GM21526 (cell line): ENCODE measurements around the gene KIF26B.

ENCODE experiments used
- ATAC-seq: cut with Tn5 transposase; IDR thresholded peaks from one replicate; pipeline ENCODE4 v1.9.1; 2021; ENCODE audit warnings: moderate library complexity; ENCODE audit not compliant: unreplicated experiment, low FRiP score

Gene KIF26B

GRCh38 chr1:245205864-245206263 is 51.1 kb downstream of the KIF26B start:
- ATAC-seq, result no peak

GRCh38 chr1:245207056-245207638 is 52.4 kb downstream of the KIF26B start:
- no peak for ATAC-seq

GRCh38 chr1:245207801-245208200 is 53.0 kb downstream of the KIF26B start:
- no peak for ATAC-seq

GRCh38 chr1:245209658-245210435 is 55.1 kb downstream of the KIF26B start:
- ATAC-seq, result no peak

- ATAC-seq, result no peak
Observed at GRCh38 chr1:245211035-245211749, 56.4 kb downstream of the KIF26B start.

GRCh38 chr1:245211761-245212160 is 57.0 kb downstream of the KIF26B start:
- ATAC-seq, result no peak

GRCh38 chr1:245212221-245212710 is 57.5 kb downstream of the KIF26B start:
- no peak for ATAC-seq

- no peak for ATAC-seq
Observed at GRCh38 chr1:245213066-245213831, 58.5 kb downstream of the KIF26B start.

- ATAC-seq, result no peak
Observed at GRCh38 chr1:245215071-245215470, 60.3 kb downstream of the KIF26B start.

- no peak for ATAC-seq
Observed at GRCh38 chr1:245216366-245217115, 61.8 kb downstream of the KIF26B start.

GRCh38 chr1:245217853-245218608 is 63.2 kb downstream of the KIF26B start:
- ATAC-seq, result no peak

GRCh38 chr1:245220381-245220985 is 65.7 kb downstream of the KIF26B start:
- ATAC-seq, result no peak

- no peak for ATAC-seq
Observed at GRCh38 chr1:245221805-245222204, 67.0 kb downstream of the KIF26B start.

GRCh38 chr1:245222931-245223595 is 68.3 kb downstream of the KIF26B start:
- no peak for ATAC-seq

- no peak for ATAC-seq
Observed at GRCh38 chr1:245225322-245226202, 70.8 kb downstream of the KIF26B start.

GRCh38 chr1:245226203-245226499 is 71.4 kb downstream of the KIF26B start:
- ATAC-seq, result no peak

GRCh38 chr1:245229051-245229450 is 74.3 kb downstream of the KIF26B start:
- ATAC-seq, result no peak

- ATAC-seq, result no peak
Observed at GRCh38 chr1:245232931-245233330, 78.1 kb downstream of the KIF26B start.
